SK-N-SH (cell line): ENCODE results near the gene HEMK1. TPM values are rescaled to one million over a fixed set of nuclear protein-coding genes. Genes with fewer than 3 reads are reported as not detected.
A peak's percentile ranks its signal among the peaks of the same experiment; 100 is the strongest.

ENCODE experiments used
- CTCF ChIA-PET: fragments of 300-600, 350-600 bp; formaldehyde crosslinking; extraction: SDS; loops from one replicate; lab custom pipeline; 2021; lab: Yijun Ruan, JAX
- POLR2A ChIA-PET: fragments of 350-600 bp; sonication (Branson Sonifier 250); formaldehyde crosslinking; extraction: SDS; loops from one replicate; lab custom pipeline; 2020; ENCODE audit warnings: antibody characterized with exemption, inconsistent platforms; lab: Yijun Ruan, JAX
- DNase-seq: peaks from one replicate; pipeline ENCODE4 v3.0.0; 2012
- H2AFZ ChIP-seq: fragments of 200-600 bp; sonication (generic); 2 replicates; pipeline ENCODE4 v1.8.1; 2016; ENCODE audit warnings: antibody characterized with exemption, mild to moderate bottlenecking, low read depth
- H3F3A ChIP-seq: fragments of 200-600 bp; sonication (generic); replicated peaks from 2 replicates; pipeline ENCODE3; 2016; ENCODE audit warnings: antibody characterized with exemption, mild to moderate bottlenecking; ENCODE audit not compliant: insufficient read depth
- H3K27ac ChIP-seq, 2 experiments: fragments of 200-500 bp in 1 of 2; fragments of 200-600 bp in 1 of 2; sonication (Bioruptor generic) in 1 of 2; sonication (generic), shearing (Covaris generic) in 1 of 2; 2 replicates each; pipeline versions ENCODE4 v1.5.1 to v1.6.1; 2014 to 2016; ENCODE audit warnings: low read depth in 2 of 2, inconsistent platforms in 1 of 2, low read length in 1 of 2, mild to moderate bottlenecking in 1 of 2, mixed read lengths in 1 of 2
- H3K27me3 ChIP-seq: fragments of 200-600 bp; sonication (generic), shearing (Covaris generic); 2 replicates; pipeline ENCODE4 v1.6.1; 2016; ENCODE audit warnings: mixed run types; ENCODE audit not compliant: insufficient read depth
- H3K36me3 ChIP-seq, 2 experiments: fragments of 200-500 bp in 1 of 2; fragments of 200-600 bp in 1 of 2; sonication (Bioruptor generic) in 1 of 2; sonication (generic) in 1 of 2; replicated peaks in 1 of 2; 2 replicates each; pipeline versions ENCODE3 to v1.5.1; 2014 to 2016; ENCODE audit warnings: low read length in 1 of 2, mild to moderate bottlenecking in 1 of 2; ENCODE audit not compliant: insufficient read depth in 2 of 2, control insufficient read depth in 1 of 2
- H3K4me1 ChIP-seq, 2 experiments: fragments of 200-500 bp in 1 of 2; fragments of 200-600 bp in 1 of 2; sonication (Bioruptor generic) in 1 of 2; sonication (generic), shearing (Covaris generic) in 1 of 2; 2 replicates each; pipeline versions ENCODE4 v1.5.1 to v1.6.1; 2014 to 2016; ENCODE audit warnings: low read depth in 1 of 2, low read length in 1 of 2, mixed run types in 1 of 2; ENCODE audit not compliant: insufficient read depth in 2 of 2, control insufficient read depth in 1 of 2
- H3K4me2 ChIP-seq: fragments of 200-600 bp; sonication (generic), shearing (Covaris generic); 2 replicates; pipeline ENCODE4 v1.6.1; 2017; ENCODE audit warnings: mixed run types
- H3K4me3 ChIP-seq, 2 experiments: fragments of 200-500 bp in 1 of 2; fragments of 200-600 bp in 1 of 2; sonication (Bioruptor generic) in 1 of 2; sonication (generic), shearing (Covaris generic) in 1 of 2; 2 replicates each; pipeline versions ENCODE4 v1.5.1 to v1.8.1; 2014 to 2016; ENCODE audit warnings: low read depth in 2 of 2, inconsistent platforms in 1 of 2, low read length in 1 of 2, mild to moderate bottlenecking in 1 of 2, mixed read lengths in 1 of 2, moderate library complexity in 1 of 2
- H3K79me2 ChIP-seq: fragments of 200-600 bp; sonication (generic); 2 replicates; pipeline ENCODE4 v1.8.1; 2017; ENCODE audit warnings: mild to moderate bottlenecking; ENCODE audit not compliant: insufficient read depth
- H3K9ac ChIP-seq: fragments of 200-600 bp; sonication (generic); 2 replicates; pipeline ENCODE4 v1.6.1; 2017; ENCODE audit warnings: mixed run types
- H3K9me2 ChIP-seq: fragments of 200-600 bp; sonication (generic); 2 replicates; pipeline ENCODE4 v1.6.1; 2017; ENCODE audit warnings: mixed run types
- H3K9me3 ChIP-seq: fragments of 200-600 bp; sonication (generic); 2 replicates; pipeline ENCODE4 v1.6.1; 2017; ENCODE audit warnings: mixed run types, mild to moderate bottlenecking, moderate library complexity
- H4K20me1 ChIP-seq: fragments of 200-600 bp; sonication (generic); 2 replicates; pipeline ENCODE4 v1.6.1; 2017; ENCODE audit warnings: mild to moderate bottlenecking, mixed run types; ENCODE audit not compliant: insufficient read depth
- CTCF ChIP-seq: fragments of 200-600 bp; sonication (generic); IDR thresholded peaks from 2 replicates; pipeline ENCODE4 v1.6.1; 2017; ENCODE audit warnings: antibody characterized with exemption, mild to moderate bottlenecking, moderate library complexity
- ELF1 ChIP-seq: IDR thresholded peaks from 2 replicates; pipeline ENCODE4 v1.4.0; 2012
- EP300 ChIP-seq, 2 experiments: IDR thresholded peaks; 2 replicates each; pipeline versions ENCODE4 v1.4.0 to v1.6.1; 2012; ENCODE audit warnings: borderline replicate concordance in 1 of 2, low read depth in 1 of 2, low read length in 1 of 2
- EZH2phosphoT487 ChIP-seq: fragments of 200-600 bp; sonication (generic); IDR thresholded peaks from 2 replicates; pipeline ENCODE4 v1.6.1; 2017; ENCODE audit warnings: low read depth, mixed run types, mild to moderate bottlenecking, antibody characterized with exemption, moderate library complexity, borderline replicate concordance
- FOSL2 ChIP-seq: IDR thresholded peaks from 2 replicates; pipeline ENCODE4 v1.4.0; 2012; ENCODE audit warnings: low read depth, mild to moderate bottlenecking, moderate library complexity, borderline replicate concordance
- FOXJ3 ChIP-seq: sonication (generic); formaldehyde crosslinking; IDR thresholded peaks from 2 replicates; pipeline ENCODE4 v1.5.1; 2020; ENCODE audit warnings: mild to moderate bottlenecking, missing genetic modification reagents
- GABPA ChIP-seq: IDR thresholded peaks from 2 replicates; pipeline ENCODE4 v1.4.0; 2012; ENCODE audit warnings: low read depth, mild to moderate bottlenecking
- GATA2 ChIP-seq: sonication (generic); formaldehyde crosslinking; IDR thresholded peaks from 2 replicates; pipeline ENCODE4 v1.5.0; 2020; ENCODE audit warnings: mild to moderate bottlenecking, missing genetic modification reagents
- JUND ChIP-seq: IDR thresholded peaks from 2 replicates; pipeline ENCODE4 v1.4.0; 2012
- MEF2A ChIP-seq: IDR thresholded peaks from 2 replicates; pipeline ENCODE4 v1.4.0; 2012; ENCODE audit warnings: low read depth, borderline replicate concordance
- NRF1 ChIP-seq: IDR thresholded peaks from 2 replicates; pipeline ENCODE4 v1.6.1; 2012; ENCODE audit warnings: low read depth, mild to moderate bottlenecking, low read length
- RAD21 ChIP-seq: IDR thresholded peaks from 2 replicates; pipeline ENCODE4 v1.6.1; 2012; ENCODE audit warnings: mild to moderate bottlenecking, low read length
- RFX5 ChIP-seq: IDR thresholded peaks from 2 replicates; pipeline ENCODE4 v1.6.1; 2012; ENCODE audit warnings: mild to moderate bottlenecking, improper control_type of control experiment, low read length
- SIN3A ChIP-seq: IDR thresholded peaks from 2 replicates; pipeline ENCODE4 v1.6.1; 2012; ENCODE audit warnings: low read depth, mild to moderate bottlenecking, low read length, moderate library complexity, borderline replicate concordance
- SMC3 ChIP-seq: IDR thresholded peaks from 2 replicates; pipeline ENCODE4 v1.6.1; 2012; ENCODE audit warnings: low read depth, low read length, improper control_type of control experiment
- TAF1 ChIP-seq: IDR thresholded peaks from 2 replicates; pipeline ENCODE4 v1.6.1; 2012; ENCODE audit warnings: low read depth, mild to moderate bottlenecking, low read length, moderate library complexity, borderline replicate concordance
- TCF12 ChIP-seq: IDR thresholded peaks from 2 replicates; pipeline ENCODE4 v1.4.0; 2012
- TEAD4 ChIP-seq: IDR thresholded peaks from 2 replicates; pipeline ENCODE4 v1.4.0; 2012; ENCODE audit warnings: mild to moderate bottlenecking, borderline replicate concordance; ENCODE audit not compliant: insufficient read depth
- YY1 ChIP-seq: IDR thresholded peaks from 2 replicates; pipeline ENCODE4 v1.4.0; 2012; ENCODE audit warnings: low read depth, mild to moderate bottlenecking
- WGBS: methylation state at CpG from one replicate; pipeline ENCODE4 v1.1.6; 2017; ENCODE audit warnings: low lambda C conversion rate; 5-methylcytosine and 5-hydroxymethylcytosine counted together
- polyA plus RNA-seq, 3 experiments: library from polyadenylated mRNA; depleted of rRNA; stranded (reverse); fragments of >200 nt; gene quantifications; 2 replicates each; pipeline ENCODE4 v1.2.3, GENCODE V29; 2012
- TF ChIP-seq, protein P1 (sequence below): IDR thresholded peaks from 2 replicates; pipeline ENCODE4 v1.4.0; 2012; ENCODE audit warnings: low read depth
- TF ChIP-seq, protein P2 (sequence below): fragments of 150-350 bp; IDR thresholded peaks from 2 replicates; pipeline ENCODE4 v1.6.1; 2017; ENCODE audit warnings: antibody characterized with exemption, low read length, low read depth, borderline replicate concordance
- TF ChIP-seq, protein P3 (sequence below): IDR thresholded peaks from 2 replicates; pipeline ENCODE4 v1.4.0; 2012; ENCODE audit warnings: low read depth, borderline replicate concordance
- TF ChIP-seq, protein P4 (sequence below): IDR thresholded peaks from 2 replicates; pipeline ENCODE4; 2012

The HEMK1 gene, protein sequence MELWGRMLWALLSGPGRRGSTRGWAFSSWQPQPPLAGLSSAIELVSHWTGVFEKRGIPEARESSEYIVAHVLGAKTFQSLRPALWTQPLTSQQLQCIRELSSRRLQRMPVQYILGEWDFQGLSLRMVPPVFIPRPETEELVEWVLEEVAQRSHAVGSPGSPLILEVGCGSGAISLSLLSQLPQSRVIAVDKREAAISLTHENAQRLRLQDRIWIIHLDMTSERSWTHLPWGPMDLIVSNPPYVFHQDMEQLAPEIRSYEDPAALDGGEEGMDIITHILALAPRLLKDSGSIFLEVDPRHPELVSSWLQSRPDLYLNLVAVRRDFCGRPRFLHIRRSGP
- 15.4 and 21.7 TPM in 2 replicates for polyA plus RNA-seq (2012; rRNA removed)
- polyA plus RNA-seq (2012; cell fraction: cytosol; rRNA removed) = 7.1 and 10.6 TPM in 2 replicates
- 82.8 and 88.7 TPM in 2 replicates for polyA plus RNA-seq (2012; cell fraction: nucleus; rRNA removed)

- Histone ChIP-seq H3K36me3 (peaks cover 4 to 12% of the 10 kb centered on the region in 2 experiments), H3K27ac (peak within 1 kb of the TSS; percentile 86 to 96), H3K4me3 (peak within 1 kb of the TSS; percentile 71 to 81), H4K20me1 (no peaks in the 10 kb centered on the region), H3K4me1 (peaks cover 0 to 22% of the 10 kb centered on the region in 2 experiments; a peak in 1 of 4 replicates), H3K27me3 (no peaks in the 10 kb centered on the region), H3K9ac (peak within 1 kb of the TSS; percentile 83), H3F3A (no peaks in the 10 kb centered on the region), H3K4me2 (peak within 1 kb of the TSS; percentile 92), H3K9me3 (no peaks in the 10 kb centered on the region), H3K9me2 (no peaks in the 10 kb centered on the region), H2AFZ (peak within 1 kb of the TSS; percentile 95), H3K79me2 (peaks cover 9% of the 10 kb centered on the region)
- peak; percentile 99 for DNase-seq
- CTCF ChIA-PET = interaction anchor here (0.8 to 31.2 kb wide), 8 partner anchors 10 to 820 kb away, joined by 3 to 648 read pairs (median 8); partner anchors contain the start of genes CISH and MAPKAPK3
- POLR2A ChIA-PET = interaction anchor here (0.6 to 2.6 kb wide), 21 partner anchors 9 to 816 kb away, joined by 3 to 23 read pairs (median 4); partner anchors contain the start of genes CISH, CYB561D2, MANF and NPRL2
- 0% methylated on average over 10 of the region's 55 CpGs for WGBS
- no peak for TF ChIP-seq TEAD4
- TF ChIP-seq FOSL2 = no peak
- TF ChIP-seq MEF2A = no peak; the same call in 1 of the 2 replicates
- TF ChIP-seq FOXJ3 (CRISPR knock-in tag) = no peak
- TF ChIP-seq SMC3 = no peak
- TF ChIP-seq ELF1 = peak; percentile 92
- no peak for TF ChIP-seq RFX5
- peak; percentile 32 for TF ChIP-seq TCF12
- TF ChIP-seq, protein P1, sequence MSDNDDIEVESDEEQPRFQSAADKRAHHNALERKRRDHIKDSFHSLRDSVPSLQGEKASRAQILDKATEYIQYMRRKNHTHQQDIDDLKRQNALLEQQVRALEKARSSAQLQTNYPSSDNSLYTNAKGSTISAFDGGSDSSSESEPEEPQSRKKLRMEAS = peak; percentile 71
- peak; percentile 98 for TF ChIP-seq GABPA
- TF ChIP-seq RAD21 = no peak
- no peak for TF ChIP-seq NRF1
- TF ChIP-seq, protein P2, sequence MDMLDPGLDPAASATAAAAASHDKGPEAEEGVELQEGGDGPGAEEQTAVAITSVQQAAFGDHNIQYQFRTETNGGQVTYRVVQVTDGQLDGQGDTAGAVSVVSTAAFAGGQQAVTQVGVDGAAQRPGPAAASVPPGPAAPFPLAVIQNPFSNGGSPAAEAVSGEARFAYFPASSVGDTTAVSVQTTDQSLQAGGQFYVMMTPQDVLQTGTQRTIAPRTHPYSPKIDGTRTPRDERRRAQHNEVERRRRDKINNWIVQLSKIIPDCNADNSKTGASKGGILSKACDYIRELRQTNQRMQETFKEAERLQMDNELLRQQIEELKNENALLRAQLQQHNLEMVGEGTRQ = no peak
- TF ChIP-seq TAF1 = peak; percentile 85
- TF ChIP-seq, protein P3, sequence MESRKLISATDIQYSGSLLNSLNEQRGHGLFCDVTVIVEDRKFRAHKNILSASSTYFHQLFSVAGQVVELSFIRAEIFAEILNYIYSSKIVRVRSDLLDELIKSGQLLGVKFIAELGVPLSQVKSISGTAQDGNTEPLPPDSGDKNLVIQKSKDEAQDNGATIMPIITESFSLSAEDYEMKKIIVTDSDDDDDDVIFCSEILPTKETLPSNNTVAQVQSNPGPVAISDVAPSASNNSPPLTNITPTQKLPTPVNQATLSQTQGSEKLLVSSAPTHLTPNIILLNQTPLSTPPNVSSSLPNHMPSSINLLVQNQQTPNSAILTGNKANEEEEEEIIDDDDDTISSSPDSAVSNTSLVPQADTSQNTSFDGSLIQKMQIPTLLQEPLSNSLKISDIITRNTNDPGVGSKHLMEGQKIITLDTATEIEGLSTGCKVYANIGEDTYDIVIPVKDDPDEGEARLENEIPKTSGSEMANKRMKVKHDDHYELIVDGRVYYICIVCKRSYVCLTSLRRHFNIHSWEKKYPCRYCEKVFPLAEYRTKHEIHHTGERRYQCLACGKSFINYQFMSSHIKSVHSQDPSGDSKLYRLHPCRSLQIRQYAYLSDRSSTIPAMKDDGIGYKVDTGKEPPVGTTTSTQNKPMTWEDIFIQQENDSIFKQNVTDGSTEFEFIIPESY = 0 out of 2 replicates have a peak, but pooled peaks have one; percentile 25
- peak; percentile 77 for TF ChIP-seq SIN3A
- peak in 1 of 2 experiments; percentile 48; a peak in 1 of 4 replicates for TF ChIP-seq EP300 (IDR thresholded peaks at IDR 0.05; ENCODE audit: borderline replicate concordance in 1 of 2, low read depth in 1 of 2, low read length in 1 of 2)
- TF ChIP-seq, protein P4, sequence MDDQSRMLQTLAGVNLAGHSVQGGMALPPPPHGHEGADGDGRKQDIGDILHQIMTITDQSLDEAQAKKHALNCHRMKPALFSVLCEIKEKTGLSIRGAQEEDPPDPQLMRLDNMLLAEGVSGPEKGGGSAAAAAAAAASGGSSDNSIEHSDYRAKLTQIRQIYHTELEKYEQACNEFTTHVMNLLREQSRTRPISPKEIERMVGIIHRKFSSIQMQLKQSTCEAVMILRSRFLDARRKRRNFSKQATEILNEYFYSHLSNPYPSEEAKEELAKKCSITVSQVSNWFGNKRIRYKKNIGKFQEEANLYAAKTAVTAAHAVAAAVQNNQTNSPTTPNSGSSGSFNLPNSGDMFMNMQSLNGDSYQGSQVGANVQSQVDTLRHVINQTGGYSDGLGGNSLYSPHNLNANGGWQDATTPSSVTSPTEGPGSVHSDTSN = 0 out of 2 replicates have a peak, but pooled peaks have one; percentile 28
- TF ChIP-seq YY1 = no peak
- no peak for TF ChIP-seq JUND
- no peak for TF ChIP-seq CTCF
- TF ChIP-seq EZH2phosphoT487 = no peak
- TF ChIP-seq GATA2 (CRISPR knock-in tag) = no peak
Measured at GRCh38 chr3:50568947-50569749, at the start of gene HEMK1. Gene HEMK1, plus strand, starts transcription at chr3:50569522. Its CDS starts 1,583 bp downstream, at chr3:50571105.
